GM12878 (cell line): ENCODE results near the gene BCR. TPM values are rescaled to one million over a fixed set of nuclear protein-coding genes. Genes with fewer than 3 reads are reported as not detected.

ENCODE experiments used
- ATAC-seq: fragments of 200-7000 bp; cut with Tn5 transposase; 3 replicates; pipeline ENCODE4 v1.9.1; 2020; ENCODE audit warnings: mild to moderate bottlenecking, moderate library complexity
- BruUV-seq: library from RNA; stranded (reverse); fragments of 400-500 nt; replicated peaks from 2 replicates; lab custom pipeline; 2021; lab: Mats Ljungman, UMichigan
- CTCF ChIA-PET: fragments of 300-600 bp; sonication (Branson Sonifier 250); formaldehyde crosslinking; extraction: SDS; loops from one replicate; lab custom pipeline; 2021; ENCODE audit warnings: inconsistent platforms; lab: Yijun Ruan, JAX
- POLR2A ChIA-PET: fragments of 350-600 bp; formaldehyde crosslinking; extraction: SDS; loops from one replicate; lab custom pipeline; 2021; ENCODE audit warnings: inconsistent platforms; lab: Charles Lee
- RAD21 ChIA-PET: fragments of 300-600 bp; sonication (Branson Sonifier 250); formaldehyde crosslinking; loops from one replicate; lab custom pipeline; 2023; ENCODE audit warnings: antibody characterized with exemption; ENCODE audit not compliant: unreplicated experiment; lab: Charles Lee
- SMC1A ChIA-PET: fragments of 300-600 bp; sonication (Branson Sonifier 250); formaldehyde crosslinking; loops from one replicate; lab custom pipeline; 2023; ENCODE audit not compliant: unreplicated experiment, uncharacterized antibody; lab: Charles Lee
- DNase-seq: peaks from one replicate; pipeline ENCODE4 v3.0.0-alpha.2; 2011; ENCODE audit warnings: low read depth, low spot score
- FAIRE-seq: peaks from 3 replicates; lab custom pipeline; 2011; peaks lifted over from hg19 to GRCh38; lab: Jason Lieb, UNC
- H2AFZ ChIP-seq: 2 replicates; pipeline ENCODE4 v1.6.0; 2011; ENCODE audit warnings: low read depth, low read length, control low read depth; ENCODE audit not compliant: control insufficient read depth
- H3K27ac ChIP-seq: 2 replicates; pipeline ENCODE4 v1.5.1; 2011; ENCODE audit warnings: control low read depth; ENCODE audit not compliant: control insufficient read depth, insufficient read depth
- H3K27me3 ChIP-seq, 2 experiments: replicated peaks in 1 of 2; 2 replicates each; pipeline versions ENCODE4 v1.6.0 to v1.6.1; 2011; ENCODE audit warnings: low read length in 1 of 2; ENCODE audit not compliant: control insufficient read depth in 2 of 2, insufficient read depth in 2 of 2
- H3K36me3 ChIP-seq, 2 experiments: 2 replicates each; pipeline ENCODE4 v1.5.1; 2011; ENCODE audit warnings: low read length in 1 of 2; ENCODE audit not compliant: control insufficient read depth in 2 of 2, insufficient read depth in 2 of 2
- H3K4me1 ChIP-seq: 2 replicates; pipeline ENCODE4 v1.6.1; 2011; ENCODE audit warnings: mild to moderate bottlenecking, low read length, moderate library complexity, mixed read lengths; ENCODE audit not compliant: control insufficient read depth, insufficient read depth
- H3K4me2 ChIP-seq: 2 replicates; pipeline ENCODE4 v1.6.0; 2011; ENCODE audit warnings: control low read depth; ENCODE audit not compliant: control insufficient read depth, insufficient read depth
- H3K4me3 ChIP-seq: fragments of 200-600 bp; sonication (generic); 2 replicates; pipeline ENCODE4 v1.5.1; 2016
- H3K79me2 ChIP-seq: 2 replicates; pipeline ENCODE4 v1.6.0; 2011; ENCODE audit warnings: low read length; ENCODE audit not compliant: control insufficient read depth, insufficient read depth
- H3K9ac ChIP-seq: 2 replicates; pipeline ENCODE4 v1.8.0; 2011; ENCODE audit warnings: low read length, control low read depth, mixed read lengths; ENCODE audit not compliant: control insufficient read depth, insufficient read depth
- H3K9me3 ChIP-seq: replicated peaks from 3 replicates; pipeline ENCODE4 v1.5.1; 2011; ENCODE audit warnings: mild to moderate bottlenecking, low read length; ENCODE audit not compliant: control insufficient read depth, insufficient read depth
- H4K20me1 ChIP-seq: 2 replicates; pipeline ENCODE4 v1.6.0; 2011; ENCODE audit not compliant: control insufficient read depth, insufficient read depth
- RAD51 ChIP-seq: fragments of 450-650 bp; IDR thresholded peaks from 2 replicates; pipeline ENCODE4 v1.6.1; 2016; ENCODE audit warnings: moderate library complexity, mild to moderate bottlenecking, inconsistent platforms
- SMAD5 ChIP-seq: IDR thresholded peaks from 2 replicates; pipeline ENCODE4 v1.6.1; 2016; ENCODE audit warnings: antibody characterized with exemption, low read depth
- SPI1 ChIP-seq: IDR thresholded peaks from 2 replicates; pipeline ENCODE4 v1.6.1; 2011; ENCODE audit warnings: low read depth, mild to moderate bottlenecking, low read length, moderate library complexity, borderline replicate concordance; ENCODE audit not compliant: insufficient read depth
- SUZ12 ChIP-seq: fragments of 200-600 bp; sonication (generic); IDR thresholded peaks from one replicate; pipeline ENCODE4 v1.6.1; 2018; ENCODE audit warnings: antibody characterized with exemption, mild to moderate bottlenecking; ENCODE audit not compliant: unreplicated experiment
- WGBS: methylation state at CpG from one replicate; pipeline ENCODE4 v1.1.6; 2016; ENCODE audit warnings: low lambda C conversion rate; ENCODE audit not compliant: insufficient replicate concordance, insufficient coverage; ENCODE audit errors: missing lambda C conversion rate; 5-methylcytosine and 5-hydroxymethylcytosine counted together
- in situ Hi-C: fragments of 300-500 bp; cut with MboI; formaldehyde crosslinking; loops from 9 replicates; pipeline ENCODE4 v1.14.3; 2018; ENCODE audit warnings: mixed read lengths
- intact Hi-C: fragments of 100-400 bp; cut with micrococcal nuclease; formaldehyde crosslinking; loops from one replicate; pipeline ENCODE4 v1.14.2; 2022; ENCODE audit not compliant: unreplicated experiment
- polyA plus RNA-seq, 11 experiments: library from polyadenylated mRNA; depleted of rRNA in 4 of 11; unstranded in 6 of 11; stranded (reverse) in 5 of 11; fragments of >200 nt; fragmentation: Nextera tagmentation in 4 of 11; fragmentation: Illumina TruSeq in 1 of 11; extraction: Ambion mirVana in 4 of 11; extraction: Trizol in 1 of 11; gene quantifications; 1 replicate in 1 of 11; 2 replicates in 10 of 11; pipeline versions ENCODE4 v1.2.1 to v1.2.3, GENCODE V29; 2011 to 2016; ENCODE audit warnings: inconsistent platforms in 2 of 11, missing spikeins in 2 of 11, low read depth in 1 of 11
- total RNA-seq, 4 experiments: library from RNA; depleted of rRNA in 3 of 4; stranded (reverse); fragments of >200 nt in 3 of 4; fragmentation: Illumina TruSeq in 1 of 4; extraction: Trizol in 1 of 4; gene quantifications; 2 replicates each; pipeline versions ENCODE4 v1.2.1 to v1.2.3, GENCODE V29; 2013 to 2021
- TF ChIP-seq, protein P1 (sequence below): IDR thresholded peaks from 2 replicates; pipeline ENCODE4 v1.6.1; 2012; ENCODE audit warnings: improper control_type of control experiment, low read depth, low read length; ENCODE audit not compliant: insufficient replicate concordance
- TF ChIP-seq, protein P2 (sequence below): IDR thresholded peaks from 2 replicates; pipeline ENCODE4 v1.6.1; 2011; ENCODE audit warnings: borderline replicate concordance, low read depth, mild to moderate bottlenecking, moderate library complexity, low read length; ENCODE audit not compliant: insufficient read depth, poor library complexity, severe bottlenecking
- TF ChIP-seq, protein P3 (sequence below): fragments of 450-650 bp; IDR thresholded peaks from 2 replicates; pipeline ENCODE4 v1.6.1; 2016; ENCODE audit warnings: mild to moderate bottlenecking, moderate library complexity, borderline replicate concordance
- TF ChIP-seq, protein P4 (sequence below): fragments of 450-650 bp; IDR thresholded peaks from 2 replicates; pipeline ENCODE4 v1.6.1; 2018; ENCODE audit warnings: borderline replicate concordance, mild to moderate bottlenecking; ENCODE audit not compliant: partially characterized antibody

Gene BCR
- total and polyA plus RNA-seq, 10 of the 15 experiments (the other 5 are each of a cell fraction or from before 2014, with no cell fraction given), result 1.7 to 64.7 (median 18.4) TPM

DNA sequence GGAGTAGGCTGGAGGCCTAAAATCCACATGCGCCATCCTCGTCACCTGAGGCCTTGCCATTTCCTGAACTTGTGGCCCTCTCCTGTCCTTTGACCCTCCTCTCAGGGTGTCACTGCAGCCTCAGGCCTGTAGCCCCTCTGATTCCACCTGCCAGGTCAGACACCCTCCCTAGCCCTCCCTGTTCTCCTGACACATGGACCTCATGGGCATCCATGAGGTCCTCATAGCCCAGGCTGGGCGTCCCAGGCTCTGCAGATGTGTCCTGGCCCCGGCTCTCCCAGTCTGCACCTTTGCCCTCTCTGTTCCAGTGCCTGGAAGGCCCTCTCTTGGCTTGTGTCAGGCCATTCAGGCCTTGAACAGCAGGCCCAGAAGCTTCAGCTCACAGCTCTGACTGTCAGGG, 19.3 kb upstream of the BCR start (continued):
- TF ChIP-seq, protein P1, sequence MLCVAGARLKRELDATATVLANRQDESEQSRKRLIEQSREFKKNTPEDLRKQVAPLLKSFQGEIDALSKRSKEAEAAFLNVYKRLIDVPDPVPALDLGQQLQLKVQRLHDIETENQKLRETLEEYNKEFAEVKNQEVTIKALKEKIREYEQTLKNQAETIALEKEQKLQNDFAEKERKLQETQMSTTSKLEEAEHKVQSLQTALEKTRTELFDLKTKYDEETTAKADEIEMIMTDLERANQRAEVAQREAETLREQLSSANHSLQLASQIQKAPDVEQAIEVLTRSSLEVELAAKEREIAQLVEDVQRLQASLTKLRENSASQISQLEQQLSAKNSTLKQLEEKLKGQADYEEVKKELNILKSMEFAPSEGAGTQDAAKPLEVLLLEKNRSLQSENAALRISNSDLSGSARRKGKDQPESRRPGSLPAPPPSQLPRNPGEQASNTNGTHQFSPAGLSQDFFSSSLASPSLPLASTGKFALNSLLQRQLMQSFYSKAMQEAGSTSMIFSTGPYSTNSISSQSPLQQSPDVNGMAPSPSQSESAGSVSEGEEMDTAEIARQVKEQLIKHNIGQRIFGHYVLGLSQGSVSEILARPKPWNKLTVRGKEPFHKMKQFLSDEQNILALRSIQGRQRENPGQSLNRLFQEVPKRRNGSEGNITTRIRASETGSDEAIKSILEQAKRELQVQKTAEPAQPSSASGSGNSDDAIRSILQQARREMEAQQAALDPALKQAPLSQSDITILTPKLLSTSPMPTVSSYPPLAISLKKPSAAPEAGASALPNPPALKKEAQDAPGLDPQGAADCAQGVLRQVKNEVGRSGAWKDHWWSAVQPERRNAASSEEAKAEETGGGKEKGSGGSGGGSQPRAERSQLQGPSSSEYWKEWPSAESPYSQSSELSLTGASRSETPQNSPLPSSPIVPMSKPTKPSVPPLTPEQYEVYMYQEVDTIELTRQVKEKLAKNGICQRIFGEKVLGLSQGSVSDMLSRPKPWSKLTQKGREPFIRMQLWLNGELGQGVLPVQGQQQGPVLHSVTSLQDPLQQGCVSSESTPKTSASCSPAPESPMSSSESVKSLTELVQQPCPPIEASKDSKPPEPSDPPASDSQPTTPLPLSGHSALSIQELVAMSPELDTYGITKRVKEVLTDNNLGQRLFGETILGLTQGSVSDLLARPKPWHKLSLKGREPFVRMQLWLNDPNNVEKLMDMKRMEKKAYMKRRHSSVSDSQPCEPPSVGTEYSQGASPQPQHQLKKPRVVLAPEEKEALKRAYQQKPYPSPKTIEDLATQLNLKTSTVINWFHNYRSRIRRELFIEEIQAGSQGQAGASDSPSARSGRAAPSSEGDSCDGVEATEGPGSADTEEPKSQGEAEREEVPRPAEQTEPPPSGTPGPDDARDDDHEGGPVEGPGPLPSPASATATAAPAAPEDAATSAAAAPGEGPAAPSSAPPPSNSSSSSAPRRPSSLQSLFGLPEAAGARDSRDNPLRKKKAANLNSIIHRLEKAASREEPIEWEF, result no peak
- TF ChIP-seq SPI1, result no peak

DNA sequence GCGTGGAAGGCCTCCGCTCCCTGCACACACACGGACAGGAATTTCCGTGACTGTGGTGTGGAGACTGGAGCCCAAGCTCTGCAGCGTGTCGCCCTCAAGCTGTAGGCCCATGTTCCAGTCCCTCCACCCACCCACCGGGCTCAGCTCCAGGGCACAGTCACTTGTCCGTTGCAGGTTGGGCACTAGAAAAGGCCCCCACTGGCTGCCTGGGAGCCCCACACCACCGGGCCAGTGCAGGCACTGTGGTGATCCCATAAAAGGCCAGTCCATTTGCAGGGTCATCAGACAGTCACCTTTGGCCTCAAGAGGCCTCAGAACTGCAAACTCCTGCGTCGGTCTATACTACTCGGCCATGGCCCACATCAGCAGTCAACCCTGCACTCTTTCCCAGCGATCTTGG, 18.7 kb upstream of the BCR start:
- Histone ChIP-seq H3K9me3 (no peaks in the 10 kb centered on the region), H3K79me2 (no peaks in the 10 kb centered on the region), H3K4me2 (no peak overlapping the region), H3K4me3 (no peak overlapping the region), H3K27ac (no peak overlapping the region), H2AFZ (no peak overlapping the region), H3K27me3 (no peaks in the 10 kb centered on the region), H3K9ac (no peak overlapping the region), H3K36me3 (no peaks in the 10 kb centered on the region), H3K4me1 (no peaks in the 10 kb centered on the region), H4K20me1 (no peaks in the 10 kb centered on the region)
- DNase-seq (no peak), FAIRE-seq (no peak), ATAC-seq (no peak)
- RAD21 ChIA-PET, result no interaction called here
- intact Hi-C loops (no loop called here), in situ Hi-C loops (no loop called here)
- POLR2A ChIA-PET, result no interaction called here
- WGBS, result 59% methylated on average over 13 of the region's 13 CpGs
- SMC1A ChIA-PET, result no interaction called here
- CTCF ChIA-PET, result interaction anchor here (0.9 to 1.3 kb wide), 2 partner anchors 9 to 16 kb away, joined by 3 to 6 read pairs; no protein-coding TSS in a partner anchor
- no TSS peak for BruUV-seq
- no peak for TF ChIP-seq SUZ12
- TF ChIP-seq, protein P2, sequence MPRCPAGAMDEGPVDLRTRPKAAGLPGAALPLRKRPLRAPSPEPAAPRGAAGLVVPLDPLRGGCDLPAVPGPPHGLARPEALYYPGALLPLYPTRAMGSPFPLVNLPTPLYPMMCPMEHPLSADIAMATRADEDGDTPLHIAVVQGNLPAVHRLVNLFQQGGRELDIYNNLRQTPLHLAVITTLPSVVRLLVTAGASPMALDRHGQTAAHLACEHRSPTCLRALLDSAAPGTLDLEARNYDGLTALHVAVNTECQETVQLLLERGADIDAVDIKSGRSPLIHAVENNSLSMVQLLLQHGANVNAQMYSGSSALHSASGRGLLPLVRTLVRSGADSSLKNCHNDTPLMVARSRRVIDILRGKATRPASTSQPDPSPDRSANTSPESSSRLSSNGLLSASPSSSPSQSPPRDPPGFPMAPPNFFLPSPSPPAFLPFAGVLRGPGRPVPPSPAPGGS, result no peak
- TF ChIP-seq, protein P3, sequence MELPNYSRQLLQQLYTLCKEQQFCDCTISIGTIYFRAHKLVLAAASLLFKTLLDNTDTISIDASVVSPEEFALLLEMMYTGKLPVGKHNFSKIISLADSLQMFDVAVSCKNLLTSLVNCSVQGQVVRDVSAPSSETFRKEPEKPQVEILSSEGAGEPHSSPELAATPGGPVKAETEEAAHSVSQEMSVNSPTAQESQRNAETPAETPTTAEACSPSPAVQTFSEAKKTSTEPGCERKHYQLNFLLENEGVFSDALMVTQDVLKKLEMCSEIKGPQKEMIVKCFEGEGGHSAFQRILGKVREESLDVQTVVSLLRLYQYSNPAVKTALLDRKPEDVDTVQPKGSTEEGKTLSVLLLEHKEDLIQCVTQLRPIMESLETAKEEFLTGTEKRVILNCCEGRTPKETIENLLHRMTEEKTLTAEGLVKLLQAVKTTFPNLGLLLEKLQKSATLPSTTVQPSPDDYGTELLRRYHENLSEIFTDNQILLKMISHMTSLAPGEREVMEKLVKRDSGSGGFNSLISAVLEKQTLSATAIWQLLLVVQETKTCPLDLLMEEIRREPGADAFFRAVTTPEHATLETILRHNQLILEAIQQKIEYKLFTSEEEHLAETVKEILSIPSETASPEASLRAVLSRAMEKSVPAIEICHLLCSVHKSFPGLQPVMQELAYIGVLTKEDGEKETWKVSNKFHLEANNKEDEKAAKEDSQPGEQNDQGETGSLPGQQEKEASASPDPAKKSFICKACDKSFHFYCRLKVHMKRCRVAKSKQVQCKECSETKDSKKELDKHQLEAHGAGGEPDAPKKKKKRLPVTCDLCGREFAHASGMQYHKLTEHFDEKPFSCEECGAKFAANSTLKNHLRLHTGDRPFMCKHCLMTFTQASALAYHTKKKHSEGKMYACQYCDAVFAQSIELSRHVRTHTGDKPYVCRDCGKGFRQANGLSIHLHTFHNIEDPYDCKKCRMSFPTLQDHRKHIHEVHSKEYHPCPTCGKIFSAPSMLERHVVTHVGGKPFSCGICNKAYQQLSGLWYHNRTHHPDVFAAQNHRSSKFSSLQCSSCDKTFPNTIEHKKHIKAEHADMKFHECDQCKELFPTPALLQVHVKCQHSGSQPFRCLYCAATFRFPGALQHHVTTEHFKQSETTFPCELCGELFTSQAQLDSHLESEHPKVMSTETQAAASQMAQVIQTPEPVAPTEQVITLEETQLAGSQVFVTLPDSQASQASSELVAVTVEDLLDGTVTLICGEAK, result no peak
- TF ChIP-seq, protein P4, sequence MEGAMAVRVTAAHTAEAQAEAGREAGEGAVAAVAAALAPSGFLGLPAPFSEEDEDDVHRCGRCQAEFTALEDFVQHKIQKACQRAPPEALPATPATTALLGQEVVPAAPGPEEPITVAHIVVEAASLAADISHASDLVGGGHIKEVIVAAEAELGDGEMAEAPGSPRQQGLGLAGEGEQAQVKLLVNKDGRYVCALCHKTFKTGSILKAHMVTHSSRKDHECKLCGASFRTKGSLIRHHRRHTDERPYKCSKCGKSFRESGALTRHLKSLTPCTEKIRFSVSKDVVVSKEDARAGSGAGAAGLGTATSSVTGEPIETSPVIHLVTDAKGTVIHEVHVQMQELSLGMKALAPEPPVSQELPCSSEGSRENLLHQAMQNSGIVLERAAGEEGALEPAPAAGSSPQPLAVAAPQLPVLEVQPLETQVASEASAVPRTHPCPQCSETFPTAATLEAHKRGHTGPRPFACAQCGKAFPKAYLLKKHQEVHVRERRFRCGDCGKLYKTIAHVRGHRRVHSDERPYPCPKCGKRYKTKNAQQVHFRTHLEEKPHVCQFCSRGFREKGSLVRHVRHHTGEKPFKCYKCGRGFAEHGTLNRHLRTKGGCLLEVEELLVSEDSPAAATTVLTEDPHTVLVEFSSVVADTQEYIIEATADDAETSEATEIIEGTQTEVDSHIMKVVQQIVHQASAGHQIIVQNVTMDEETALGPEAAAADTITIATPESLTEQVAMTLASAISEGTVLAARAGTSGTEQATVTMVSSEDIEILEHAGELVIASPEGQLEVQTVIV, result no peak
- TF ChIP-seq RAD51, result no peak
- TF ChIP-seq SMAD5, result no peak
